Measurements from ENCODE around the gene LRRC36. TPM values are rescaled to one million over a fixed set of nuclear protein-coding genes. Genes with fewer than 3 reads are reported as not detected.

LRRC36 gene
- total and polyA plus RNA-seq, 2 donors from 2014 or later, result 2.6 to 3.1 TPM

GRCh38 chr16:67339453-67339852 is 12.8 kb downstream of the LRRC36 start:
- no peak for TF ChIP-seq CTCF (IDR thresholded peaks at IDR 0.05; ENCODE audit: borderline replicate concordance, extremely low read depth, insufficient read depth)
- intact Hi-C loops (cut with DNase I), result no loop called here
- FAIRE-seq, result no peak
- Histone ChIP-seq H3K4me3 (ENCODE audit: low read length in 3 of 3) (no peak overlapping the region), H3K4me1 (ENCODE audit: control insufficient read depth in 2 of 3, insufficient read depth in 2 of 3, low read depth in 1 of 3, low read length in 3 of 3) (no peaks in the 10 kb centered on the region), H3K27me3 (ENCODE audit: control insufficient read depth, insufficient read depth, low read length) (no peaks in the 10 kb centered on the region), H3K9ac (ENCODE audit: low read length in 3 of 3) (no peak overlapping the region), H3K9me3 (ENCODE audit: control insufficient read depth in 2 of 3, insufficient read depth in 1 of 3, low read length in 3 of 3) (no peaks in the 10 kb centered on the region), H3K27ac (ENCODE audit: low read depth in 2 of 2, low read length in 2 of 2) (no peak overlapping the region), H3K36me3 (ENCODE audit: control insufficient read depth in 2 of 3, insufficient read depth in 3 of 3, low read length in 3 of 3) (no peaks in the 10 kb centered on the region)
- no peak for DNase-seq

DNA sequence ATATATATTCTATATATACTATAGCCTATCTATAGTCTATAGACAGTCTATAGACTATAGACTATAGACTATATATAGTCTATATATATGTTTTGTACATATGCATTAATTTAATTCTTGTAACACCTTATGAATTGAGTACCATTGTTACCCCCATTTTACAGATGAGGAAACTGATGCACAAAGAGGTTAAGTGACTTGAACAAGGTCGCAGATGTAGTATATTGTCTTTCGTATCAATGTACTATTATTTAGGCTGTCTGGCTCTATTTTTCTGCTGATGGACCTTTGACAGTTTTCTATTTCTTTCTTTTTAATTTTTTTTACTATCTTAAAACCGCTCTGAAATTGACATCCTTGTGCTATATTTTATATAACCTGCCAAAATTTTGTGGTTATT is 14.6 kb downstream of the LRRC36 start:
- Histone ChIP-seq H3K36me3 (ENCODE audit: control insufficient read depth in 2 of 3, insufficient read depth in 3 of 3, low read length in 3 of 3) (no peaks in the 10 kb centered on the region), H3K27me3 (ENCODE audit: control insufficient read depth, insufficient read depth, low read length) (no peaks in the 10 kb centered on the region), H3K27ac (ENCODE audit: low read depth in 2 of 2, low read length in 2 of 2) (no peak overlapping the region), H3K4me1 (ENCODE audit: control insufficient read depth in 2 of 3, insufficient read depth in 2 of 3, low read depth in 1 of 3, low read length in 3 of 3) (no peaks in the 10 kb centered on the region), H3K9me3 (ENCODE audit: control insufficient read depth in 2 of 3, insufficient read depth in 1 of 3, low read length in 3 of 3) (no peaks in the 10 kb centered on the region), H3K9ac (ENCODE audit: low read length in 3 of 3) (no peak overlapping the region), H3K4me3 (ENCODE audit: low read length in 3 of 3) (no peak overlapping the region)
- FAIRE-seq (no peak), DNase-seq (no peak)
- intact Hi-C loops (cut with DNase I), result no loop called here
- TF ChIP-seq CTCF (IDR thresholded peaks at IDR 0.05; ENCODE audit: borderline replicate concordance, extremely low read depth, insufficient read depth), result no peak

- no peak for TF ChIP-seq CTCF (IDR thresholded peaks at IDR 0.05; ENCODE audit: borderline replicate concordance, extremely low read depth, insufficient read depth)
- no peaks in the 10 kb centered on the region for H3K4me1 ChIP-seq (ENCODE audit: control insufficient read depth in 2 of 3, insufficient read depth in 2 of 3, low read depth in 1 of 3, low read length in 3 of 3)
- no peak overlapping the region for H3K27ac ChIP-seq (ENCODE audit: low read depth in 2 of 2, low read length in 2 of 2)
- DNase-seq (no peak), FAIRE-seq (no peak)
- intact Hi-C loops (cut with DNase I), result no loop called here
- no peaks in the 10 kb centered on the region for H3K27me3 ChIP-seq (ENCODE audit: control insufficient read depth, insufficient read depth, low read length)
- no peak overlapping the region for H3K4me3 ChIP-seq (ENCODE audit: low read length in 3 of 3)
- H3K9me3 ChIP-seq (ENCODE audit: control insufficient read depth in 2 of 3, insufficient read depth in 1 of 3, low read length in 3 of 3), result no peaks in the 10 kb centered on the region
- no peak overlapping the region for H3K9ac ChIP-seq (ENCODE audit: low read length in 3 of 3)
- no peaks in the 10 kb centered on the region for H3K36me3 ChIP-seq (ENCODE audit: control insufficient read depth in 2 of 3, insufficient read depth in 3 of 3, low read length in 3 of 3)
These were observed 16.0 kb downstream of the LRRC36 start for GRCh38 chr16:67342616-67343015.

- intact Hi-C loops (cut with DNase I), result no loop called here
- Histone ChIP-seq H3K4me1 (ENCODE audit: control insufficient read depth in 2 of 3, insufficient read depth in 2 of 3, low read depth in 1 of 3, low read length in 3 of 3) (no peaks in the 10 kb centered on the region), H3K4me3 (ENCODE audit: low read length in 3 of 3) (no peak overlapping the region), H3K9me3 (ENCODE audit: control insufficient read depth in 2 of 3, insufficient read depth in 1 of 3, low read length in 3 of 3) (no peaks in the 10 kb centered on the region), H3K27me3 (ENCODE audit: control insufficient read depth, insufficient read depth, low read length) (no peaks in the 10 kb centered on the region), H3K9ac (ENCODE audit: low read length in 3 of 3) (no peak overlapping the region), H3K27ac (ENCODE audit: low read depth in 2 of 2, low read length in 2 of 2) (no peak overlapping the region), H3K36me3 (ENCODE audit: control insufficient read depth in 2 of 3, insufficient read depth in 3 of 3, low read length in 3 of 3) (no peaks in the 10 kb centered on the region)
- TF ChIP-seq CTCF (IDR thresholded peaks at IDR 0.05; ENCODE audit: borderline replicate concordance, extremely low read depth, insufficient read depth), result no peak
- DNase-seq, result no peak
- no peak for FAIRE-seq
These were observed 18.8 kb downstream of the LRRC36 start for GRCh38 chr16:67345401-67345800.

All from kidney (tissue), 14 donors.